GM18873 (cell line): ENCODE data around the gene PANX2.
"Not testable (repeated sequence)": the region's sequence is repeated elsewhere in the genome, so short reads cannot be mapped to it uniquely, and the experiment has no call there.

ENCODE experiments used
- ATAC-seq: cut with Tn5 transposase; IDR thresholded peaks from one replicate; pipeline ENCODE4 v1.9.1; 2021; ENCODE audit warnings: mild to moderate bottlenecking, moderate library complexity, moderate number of reproducible peaks; ENCODE audit not compliant: unreplicated experiment, low FRiP score

PANX2 gene

DNA sequence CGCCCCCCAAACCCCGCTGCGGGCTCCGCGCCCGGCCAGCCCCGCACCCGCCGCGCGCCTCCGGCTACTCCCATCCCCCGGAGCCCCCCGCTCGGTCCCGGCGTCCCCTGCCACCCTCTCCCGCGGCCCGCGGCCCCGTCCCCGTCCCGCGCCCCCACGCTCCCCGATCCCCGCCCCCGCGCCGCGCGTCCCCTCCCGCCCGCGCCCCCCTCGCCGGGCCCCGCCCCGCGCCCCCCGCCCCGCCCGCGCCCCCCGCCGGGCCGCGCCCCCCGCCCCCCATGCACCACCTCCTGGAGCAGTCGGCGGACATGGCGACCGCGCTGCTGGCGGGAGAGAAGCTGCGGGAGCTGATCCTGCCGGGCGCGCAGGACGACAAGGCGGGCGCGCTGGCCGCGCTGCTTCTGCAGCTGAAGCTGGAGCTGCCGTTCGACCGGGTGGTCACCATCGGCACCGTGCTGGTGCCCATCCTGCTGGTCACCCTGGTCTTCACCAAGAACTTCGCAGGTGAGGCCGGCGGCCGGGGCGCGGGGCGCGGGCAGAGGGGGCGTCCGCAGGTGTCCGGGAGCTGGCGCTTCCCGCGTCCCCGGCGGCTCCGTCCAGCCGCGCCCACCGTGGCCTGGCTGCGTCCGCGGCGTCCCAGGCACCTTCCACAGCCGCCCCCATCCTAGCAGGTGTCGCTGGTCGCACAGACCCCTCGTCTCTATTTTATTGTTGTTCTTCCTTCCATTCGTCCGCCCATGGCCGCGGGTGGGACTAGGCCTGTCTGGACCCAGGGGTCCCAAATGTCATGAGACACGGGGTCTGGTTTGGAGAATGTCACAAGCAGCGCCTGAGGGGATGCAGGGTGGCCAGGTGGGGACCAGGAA is at the start of gene PANX2:
TSS of gene PANX2 (plus strand) at position 279 of the 866 bp plus-strand sequence. CDS start at position 279, 0 bp downstream.
- no peak for ATAC-seq

GRCh38 chr22:50121202-50121740 is 49.3 kb upstream of the PANX2 start:
- ATAC-seq, result no peak

GRCh38 chr22:50123119-50123518 is 47.4 kb upstream of the PANX2 start:
- no peak for ATAC-seq

DNA sequence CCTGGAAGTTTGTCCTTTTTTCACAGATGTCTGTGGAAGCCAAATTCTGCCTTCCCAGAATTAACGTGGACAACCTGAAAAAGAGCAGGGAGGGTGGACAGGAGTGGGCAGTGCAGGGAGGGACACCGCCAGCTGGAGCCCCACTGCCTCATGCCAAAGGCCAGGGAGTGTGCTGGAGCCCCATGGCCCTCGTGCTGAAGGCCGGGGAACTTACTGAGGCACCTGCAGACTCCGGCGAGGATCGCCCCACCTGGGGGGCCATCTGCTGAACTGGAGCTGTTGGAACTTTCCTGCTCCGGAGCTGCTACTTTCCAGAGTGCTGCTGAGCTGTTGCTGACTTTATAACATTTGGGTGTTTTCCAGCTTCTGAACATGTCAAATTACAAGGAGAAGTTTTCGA is 45.5 kb upstream of the PANX2 start:
- ATAC-seq, result no peak

DNA sequence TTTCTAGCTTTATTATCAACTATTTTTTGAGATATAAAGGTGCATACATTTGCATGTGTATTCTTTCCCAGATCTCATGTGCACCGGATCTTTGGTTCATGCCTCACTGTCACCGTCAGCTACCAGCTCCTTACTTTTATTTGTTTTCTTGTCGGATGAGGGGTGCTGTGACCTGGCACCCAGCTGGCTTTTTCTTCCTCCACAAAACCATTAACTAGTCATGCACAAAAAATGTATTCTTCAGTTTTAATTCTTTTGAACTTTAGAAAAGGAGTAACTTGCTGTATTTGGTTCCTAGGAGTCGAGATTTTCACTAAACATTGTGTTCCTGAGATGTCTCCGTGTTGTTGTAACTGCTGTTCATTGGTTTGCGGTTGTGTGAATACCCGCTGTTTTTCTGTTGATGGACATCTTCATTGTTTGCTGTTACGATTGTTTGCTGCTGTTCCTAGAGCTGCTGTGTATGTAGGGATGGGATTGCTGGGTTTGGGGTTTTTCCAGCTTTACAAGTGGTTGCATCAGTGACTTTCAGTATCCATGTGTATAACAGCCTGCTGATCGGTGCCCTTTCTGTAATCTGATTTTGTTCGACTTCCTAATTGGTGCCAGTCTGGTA is 41.3 kb upstream of the PANX2 start:
- ATAC-seq, result no peak

DNA sequence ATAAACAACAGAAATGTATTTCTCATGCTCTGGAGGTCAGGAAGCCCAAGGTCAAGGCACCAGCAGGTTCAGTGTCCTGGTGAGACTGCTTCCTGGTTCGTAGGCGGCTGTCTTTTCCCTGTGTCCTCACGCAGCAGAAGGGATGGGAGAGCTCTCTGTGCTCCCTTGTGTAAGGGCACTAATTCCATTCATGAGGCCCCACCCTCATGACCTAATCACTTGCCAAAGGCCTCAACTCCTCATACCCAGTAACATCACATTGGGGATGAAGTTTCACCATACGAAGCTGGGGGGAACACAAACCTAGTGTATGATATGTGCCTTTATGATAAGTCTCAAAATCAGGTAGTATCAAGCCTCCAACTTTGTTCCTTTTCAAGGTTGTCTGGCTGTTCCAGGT is 38.6 kb upstream of the PANX2 start:
- ATAC-seq, result no peak

DNA sequence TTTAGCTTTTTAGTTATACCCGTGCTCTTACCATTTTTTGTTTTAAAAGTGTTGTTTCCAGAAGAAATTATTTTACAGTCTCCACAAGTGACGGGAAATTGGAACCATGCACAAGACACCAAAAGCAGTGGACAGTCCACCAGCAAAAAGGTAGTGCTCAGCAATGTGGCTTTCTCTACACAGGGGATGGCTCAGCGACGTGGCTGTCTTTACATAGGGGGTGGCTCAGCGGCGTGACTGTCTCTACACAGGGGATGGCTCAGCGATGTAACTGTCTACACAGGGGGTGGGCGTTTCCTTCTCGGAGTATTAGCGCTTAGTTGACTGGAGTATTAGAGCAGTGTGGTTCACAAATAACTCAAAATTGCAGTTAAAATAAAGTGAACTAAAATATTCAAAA is 36.0 kb upstream of the PANX2 start:
- ATAC-seq, result no peak

DNA sequence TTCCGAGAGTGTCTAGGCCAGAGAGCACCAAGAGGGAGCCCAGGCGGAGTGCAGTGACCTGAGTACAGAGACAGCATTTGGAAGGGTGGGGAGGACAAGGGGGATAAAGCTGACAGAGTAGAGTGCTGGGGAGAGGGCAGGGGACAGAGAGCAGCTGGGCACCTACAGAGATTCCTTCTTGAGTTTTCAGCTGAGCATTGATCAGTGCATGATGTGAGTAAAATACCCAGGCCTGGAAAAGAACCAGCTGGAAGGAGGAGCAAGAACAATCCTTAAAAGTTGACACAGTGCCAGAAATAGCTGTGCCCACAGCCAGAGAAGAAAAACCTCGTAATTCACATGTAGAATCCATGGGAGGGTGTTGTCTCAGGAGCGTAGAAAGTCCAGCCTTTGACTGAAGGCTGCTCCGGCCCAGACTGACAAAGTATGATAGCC is 33.9 kb upstream of the PANX2 start:
- ATAC-seq, result no peak

GRCh38 chr22:50137277-50137676 is 33.3 kb upstream of the PANX2 start:
- not testable (repeated sequence) for ATAC-seq

DNA sequence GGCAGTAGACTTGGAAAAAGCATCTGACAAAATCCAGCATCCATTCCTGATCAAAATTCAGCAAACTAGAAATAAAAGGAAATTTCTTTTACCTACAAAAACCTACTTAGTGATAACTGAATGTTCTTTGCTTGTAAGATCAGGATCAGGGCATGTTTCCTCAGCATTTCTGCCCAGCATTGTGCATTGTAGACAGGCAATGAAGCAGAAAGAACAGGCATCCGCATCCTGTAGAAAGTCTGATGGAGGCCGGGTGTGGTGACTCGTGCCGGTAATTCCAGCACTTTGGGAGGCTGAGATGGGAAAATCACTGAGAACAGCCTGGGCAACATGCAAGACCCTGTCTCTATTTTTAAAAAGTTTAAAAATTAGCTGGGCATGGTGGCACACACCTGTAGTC is 32.5 kb upstream of the PANX2 start:
- no peak for ATAC-seq

DNA sequence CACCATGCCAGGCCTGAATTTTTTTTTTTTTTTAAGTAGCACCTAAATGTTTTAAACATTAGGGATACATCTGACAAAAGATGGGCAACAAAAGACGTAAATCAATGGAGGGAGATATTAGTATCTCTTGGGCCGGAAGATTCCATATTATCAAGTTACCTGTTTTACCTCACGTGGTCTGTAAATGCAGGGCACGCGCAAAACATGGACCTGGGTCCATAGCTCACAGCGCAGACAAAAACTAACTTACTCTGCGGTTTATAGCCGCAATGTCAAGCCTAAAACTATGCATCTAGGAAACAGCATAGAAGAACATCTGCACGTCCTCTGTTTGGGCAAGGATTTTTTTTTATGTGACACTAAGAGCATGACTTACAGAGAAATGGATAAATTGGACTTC is 31.5 kb upstream of the PANX2 start:
- no peak for ATAC-seq

DNA sequence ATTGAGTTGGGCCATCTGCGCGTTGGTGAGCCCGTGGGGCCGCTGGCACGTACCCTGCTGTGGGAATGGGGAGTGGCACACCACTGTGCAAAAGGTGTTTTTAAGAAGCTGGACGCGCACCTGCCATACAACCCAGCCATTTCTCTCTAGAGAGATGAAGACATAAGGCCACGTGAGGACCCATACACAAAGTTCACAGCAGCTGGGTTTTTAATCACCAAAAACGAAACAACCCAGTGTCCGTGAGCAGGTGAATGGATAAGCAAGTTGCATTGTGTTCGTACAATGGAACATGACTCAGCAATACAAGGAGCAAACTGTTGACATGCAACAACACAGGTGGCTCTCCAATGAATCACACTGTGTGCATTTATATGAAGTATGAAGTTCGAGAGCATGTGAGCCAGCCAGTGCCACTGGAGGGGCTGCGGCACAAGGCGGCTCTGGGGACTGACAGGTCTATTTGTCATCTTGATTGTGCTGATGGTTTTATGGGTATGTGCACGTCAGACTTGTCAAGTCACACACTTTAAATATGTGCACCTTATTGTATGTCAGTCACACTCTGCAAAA is 30.6 kb upstream of the PANX2 start:
- no peak for ATAC-seq

DNA sequence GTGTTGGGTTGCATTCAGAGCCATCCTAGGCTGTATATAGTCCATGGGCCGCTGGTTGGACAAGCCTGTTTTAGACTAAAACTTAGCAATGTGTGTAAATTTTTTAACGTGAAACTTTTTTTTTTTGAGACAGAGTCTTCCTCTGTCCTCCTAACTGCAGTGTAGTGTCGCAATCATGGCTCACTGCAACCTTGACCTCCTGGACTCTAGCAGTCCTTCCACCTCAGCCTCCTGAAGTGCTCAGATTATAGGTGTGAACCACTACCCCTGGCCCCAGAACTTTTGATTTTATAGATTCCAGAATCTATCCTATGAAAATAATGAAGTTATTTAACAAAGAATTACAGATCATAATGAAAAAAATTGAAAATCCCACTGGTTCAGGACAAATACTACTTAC is 29.9 kb upstream of the PANX2 start:
- no peak for ATAC-seq

- ATAC-seq, result no peak
These were observed 29.1 kb upstream of the PANX2 start for GRCh38 chr22:50141462-50141861.

DNA sequence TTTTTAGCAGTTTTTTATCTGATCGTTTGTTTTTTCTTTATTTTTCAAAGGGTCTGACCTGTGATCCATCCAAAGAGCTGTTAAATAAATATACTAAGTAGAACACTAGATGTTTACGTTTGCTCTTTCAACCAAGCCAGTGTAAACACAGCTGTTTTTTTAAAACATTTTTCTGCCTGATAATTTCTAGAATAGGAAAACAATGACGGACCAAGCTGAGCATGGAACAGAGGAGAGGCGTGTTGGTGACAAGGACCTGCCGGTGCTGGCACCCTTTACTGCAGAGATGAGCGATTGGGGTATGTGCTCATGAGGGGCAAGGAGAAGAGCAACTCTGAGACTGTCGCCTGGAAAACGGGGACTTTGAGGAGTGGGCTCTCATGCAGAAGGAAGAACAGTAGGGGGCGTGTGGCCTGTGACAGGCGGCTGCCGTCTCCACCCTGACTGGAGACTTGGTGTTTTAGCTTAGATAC is 28.6 kb upstream of the PANX2 start:
- no peak for ATAC-seq

GRCh38 chr22:50143096-50143495 is 27.4 kb upstream of the PANX2 start:
- no peak for ATAC-seq

DNA sequence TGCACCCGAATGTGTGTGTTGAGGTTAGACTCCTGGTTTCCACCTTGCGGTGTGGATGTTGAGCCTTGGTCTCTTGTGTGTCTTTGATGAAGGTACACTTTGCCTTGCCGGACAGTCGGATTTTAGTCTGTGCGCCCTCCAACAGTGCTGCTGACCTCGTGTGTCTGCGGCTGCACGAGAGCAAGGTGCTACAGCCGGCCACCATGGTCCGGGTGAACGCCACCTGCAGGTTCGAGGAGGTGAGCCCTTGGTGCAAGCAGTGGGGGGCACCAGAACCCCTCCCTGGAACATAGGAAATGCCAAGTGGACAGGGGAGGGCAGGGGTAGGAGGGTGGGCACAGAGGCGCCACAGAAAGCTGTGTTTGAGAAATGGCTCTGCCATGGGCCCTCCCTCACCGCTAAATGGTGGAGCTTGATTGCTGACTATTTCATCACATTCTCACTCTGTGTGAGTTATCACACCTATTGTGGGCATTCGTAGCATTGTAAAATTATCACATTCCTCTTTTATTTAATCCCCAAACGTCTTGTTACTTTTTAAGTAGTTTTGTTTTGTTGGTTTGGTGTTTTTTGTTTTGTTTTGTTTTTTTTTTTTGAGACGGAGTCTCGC is 26.4 kb upstream of the PANX2 start:
- no peak for ATAC-seq

GRCh38 chr22:50145721-50146438 is 24.7 kb upstream of the PANX2 start:
- no peak for ATAC-seq

GRCh38 chr22:50146439-50147238 is 23.9 kb upstream of the PANX2 start:
- ATAC-seq, result no peak
